T-helper 17 cell (primary cell): ENCODE data around the gene KCND3. TPM values are rescaled to one million over a fixed set of nuclear protein-coding genes. Genes with fewer than 3 reads are reported as not detected.

Experiments
- ATAC-seq: fragments of 150-1000 bp; cut with Tn5 transposase; 2 replicates; pipeline ENCODE4 v1.10.0; 2021; ENCODE audit warnings: mild to moderate bottlenecking, moderate library complexity
- DNase-seq, 3 donors: peaks; one replicate each; pipeline versions ENCODE4 v3.0.0 to v3.0.0-alpha.2; 2020 to 2021
- H3K9me3 ChIP-seq: one replicate; pipeline ENCODE4 v1.7.0; 2013; ENCODE audit warnings: low read length, mild to moderate bottlenecking; ENCODE audit not compliant: control insufficient read depth, poor library complexity, severe bottlenecking
- H3K27ac Mint-ChIP-seq: one replicate; pipeline ENCODE4 v1.8.0; 2022; ENCODE audit warnings: mild to moderate bottlenecking, moderate library complexity, mixed read lengths
- H3K27me3 Mint-ChIP-seq: one replicate; pipeline ENCODE4 v1.8.0; 2022; ENCODE audit warnings: mixed read lengths
- H3K36me3 Mint-ChIP-seq: one replicate; pipeline ENCODE4 v1.8.0; 2022; ENCODE audit warnings: low read depth, mixed read lengths
- H3K4me1 Mint-ChIP-seq: one replicate; pipeline ENCODE4 v1.8.0; 2022; ENCODE audit warnings: mild to moderate bottlenecking, mixed read lengths
- H3K4me3 Mint-ChIP-seq: one replicate; pipeline ENCODE4 v1.8.0; 2022; ENCODE audit warnings: mild to moderate bottlenecking, moderate library complexity, mixed read lengths
- total RNA-seq, 4 donors: library from RNA in 2 of 4; stranded (reverse) in 2 of 4; gene quantifications; one replicate each; pipeline ENCODE4 v1.2.3 and lab custom pipeline; 2022 to 2026

Gene KCND3
- total RNA-seq, 2 donors from 2014 or later, result 0.12 to 2.2 TPM

DNA sequence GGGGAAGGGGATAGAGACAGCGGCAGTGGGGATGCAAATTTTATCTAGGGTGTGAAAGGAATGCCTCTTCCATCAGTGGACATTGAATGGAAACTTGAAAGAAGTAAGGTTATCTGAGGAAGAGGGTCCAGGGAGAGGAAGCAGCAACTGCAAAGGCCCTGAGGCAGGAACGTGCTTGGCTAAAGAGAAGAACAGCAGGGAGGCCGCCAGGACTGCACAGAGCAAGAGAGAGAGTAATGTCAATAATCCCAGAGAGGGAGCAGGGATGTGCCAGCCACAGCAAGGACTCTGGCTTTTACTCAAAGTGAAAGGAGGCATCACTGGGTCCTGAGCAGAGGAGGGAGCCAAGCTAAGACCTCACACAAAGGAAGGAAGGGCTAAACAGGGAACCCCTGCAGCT is 50.9 kb downstream of the KCND3 start:
- ATAC-seq, result no peak
- H3K4me1 Mint-ChIP-seq, result no peaks in the 10 kb centered on the region

DNA sequence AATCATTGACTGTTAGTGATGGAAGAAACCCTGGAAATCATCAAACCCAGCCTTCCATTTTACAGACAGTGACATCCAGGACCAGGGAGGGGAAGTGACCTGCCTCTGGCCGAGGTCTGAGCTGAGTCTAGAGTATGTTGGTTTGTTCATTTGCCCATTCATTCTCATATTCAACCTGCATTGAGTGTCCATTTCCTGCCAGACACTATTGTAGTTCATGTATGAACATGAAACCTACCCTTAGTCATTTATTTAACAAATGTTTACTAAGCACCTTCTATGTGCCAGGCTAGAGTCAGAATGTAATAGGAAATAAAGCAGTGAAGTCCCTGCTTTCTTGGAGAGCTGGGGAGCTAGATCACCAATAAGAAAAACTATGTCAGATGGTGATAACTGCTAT is 51.3 kb downstream of the KCND3 start:
- no peak overlapping the region for H3K27ac Mint-ChIP-seq
- H3K27me3 Mint-ChIP-seq, result peaks cover 52% of the 10 kb centered on the region
- ATAC-seq (no peak), DNase-seq (no peak)
- H3K9me3 ChIP-seq, result no peaks in the 10 kb centered on the region
- no peaks in the 10 kb centered on the region for H3K4me1 Mint-ChIP-seq
- no peak overlapping the region for H3K4me3 Mint-ChIP-seq
- peaks cover 2% of the 10 kb centered on the region for H3K36me3 Mint-ChIP-seq

More for the DNA sequence above, 50.9 kb downstream of the KCND3 start:
- no peak overlapping the region for H3K4me3 Mint-ChIP-seq
- no peak overlapping the region for H3K27ac Mint-ChIP-seq
- peaks cover 2% of the 10 kb centered on the region for H3K36me3 Mint-ChIP-seq
- no peak for DNase-seq
- no peaks in the 10 kb centered on the region for H3K9me3 ChIP-seq
- H3K27me3 Mint-ChIP-seq, result peaks cover 54% of the 10 kb centered on the region

DNA sequence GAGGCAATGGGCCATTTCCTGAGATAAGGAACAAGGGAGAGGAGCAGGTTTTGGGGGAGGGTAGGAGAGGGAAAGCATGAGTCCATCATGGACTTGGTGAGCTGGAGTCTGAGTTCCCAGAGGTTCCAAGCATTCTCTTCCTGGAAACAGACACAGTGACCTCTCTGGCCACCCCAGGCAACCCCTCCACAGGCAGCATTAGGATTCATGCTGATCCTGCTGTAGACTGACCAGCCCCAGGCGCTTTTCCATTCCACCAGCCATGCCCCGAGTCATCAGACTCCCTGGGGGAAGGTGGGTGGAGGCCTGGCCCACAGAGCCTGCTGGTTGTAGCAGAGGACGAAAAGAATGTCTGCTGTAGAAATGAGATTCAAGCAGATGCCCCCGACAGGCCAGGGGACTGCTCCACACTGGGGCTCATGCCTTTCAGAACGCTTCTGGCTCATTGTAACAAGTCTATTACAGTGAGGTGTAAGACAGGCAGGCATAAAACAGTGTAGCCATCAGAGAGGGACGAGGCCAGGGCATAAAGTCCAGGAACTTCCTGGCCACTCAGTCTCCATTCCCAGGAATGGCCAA is 52.2 kb downstream of the KCND3 start:
- no peaks in the 10 kb centered on the region for H3K4me1 Mint-ChIP-seq
- H3K36me3 Mint-ChIP-seq, result no peaks in the 10 kb centered on the region
- DNase-seq (no peak), ATAC-seq (no peak)
- H3K9me3 ChIP-seq, result no peaks in the 10 kb centered on the region
- no peak overlapping the region for H3K27ac Mint-ChIP-seq
- peaks cover 52% of the 10 kb centered on the region for H3K27me3 Mint-ChIP-seq
- H3K4me3 Mint-ChIP-seq, result no peak overlapping the region

DNA sequence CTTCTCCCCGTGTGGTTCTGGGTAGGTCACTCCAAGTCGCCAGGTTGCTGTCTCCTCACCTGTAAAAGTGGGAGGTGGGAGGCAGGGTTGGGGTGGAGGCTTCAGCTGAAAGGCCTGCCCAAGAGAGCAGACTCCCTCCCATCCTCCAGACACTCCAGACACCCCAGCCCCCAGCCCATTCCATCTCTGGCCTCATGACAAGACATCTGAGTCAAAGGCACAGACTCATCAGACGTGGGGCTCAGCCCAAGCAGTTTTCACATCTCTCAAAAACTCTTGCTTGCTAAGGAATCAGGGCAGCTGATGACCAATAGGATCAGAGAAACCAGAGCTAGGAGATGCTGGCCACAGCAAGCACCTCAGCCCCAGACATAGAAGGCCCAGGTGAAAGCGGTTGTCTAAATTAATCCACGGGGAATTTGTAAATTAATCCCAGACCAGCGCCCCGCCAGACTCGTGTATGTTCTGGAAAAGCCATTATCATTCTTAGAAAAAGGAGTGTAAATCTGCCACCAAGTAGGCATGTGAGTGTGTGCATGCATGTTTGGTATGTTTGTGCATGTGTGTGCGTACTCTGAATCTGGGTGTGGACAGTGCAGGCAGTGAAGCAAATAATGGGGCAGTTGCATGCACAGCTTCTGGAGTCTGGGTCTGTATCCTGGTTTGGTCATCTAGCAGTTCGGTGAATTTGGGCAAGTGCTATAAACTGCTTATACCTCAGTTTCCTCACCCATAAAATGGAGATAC is 55.2 kb downstream of the KCND3 start:
- ATAC-seq (no peak), DNase-seq (no peak)
- Mint-ChIP-seq H3K4me3 (no peak overlapping the region), H3K27me3 (peaks cover 50% of the 10 kb centered on the region), H3K4me1 (no peaks in the 10 kb centered on the region), H3K27ac (no peak overlapping the region), H3K36me3 (no peaks in the 10 kb centered on the region)
- H3K9me3 ChIP-seq, result no peaks in the 10 kb centered on the region

DNA sequence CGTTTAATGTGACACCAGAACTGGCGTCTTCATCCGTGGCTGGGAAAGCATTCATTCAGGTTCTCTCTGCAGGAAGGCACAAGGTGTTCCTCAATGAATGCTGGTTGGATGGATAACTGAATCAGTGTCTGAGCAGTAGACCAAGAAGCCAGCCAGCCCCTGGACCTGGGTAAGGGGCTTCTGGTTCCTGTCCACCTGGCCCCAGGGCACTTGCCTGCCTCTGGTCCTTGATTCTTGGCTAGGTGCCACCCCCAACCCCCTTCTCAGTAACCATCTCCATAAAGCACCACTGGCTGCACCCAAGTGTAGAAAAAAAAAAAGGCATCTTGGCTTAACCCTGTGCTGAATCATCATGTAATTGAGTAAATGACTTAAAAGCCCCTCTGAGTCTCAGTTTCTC is 59.1 kb downstream of the KCND3 start:
- DNase-seq (no peak), ATAC-seq (no peak)
- no peaks in the 10 kb centered on the region for H3K9me3 ChIP-seq
- H3K4me1 Mint-ChIP-seq, result peaks cover 2% of the 10 kb centered on the region
- H3K27ac Mint-ChIP-seq, result no peak overlapping the region
- no peak overlapping the region for H3K4me3 Mint-ChIP-seq
- H3K36me3 Mint-ChIP-seq, result no peaks in the 10 kb centered on the region
- peaks cover 54% of the 10 kb centered on the region for H3K27me3 Mint-ChIP-seq

DNA sequence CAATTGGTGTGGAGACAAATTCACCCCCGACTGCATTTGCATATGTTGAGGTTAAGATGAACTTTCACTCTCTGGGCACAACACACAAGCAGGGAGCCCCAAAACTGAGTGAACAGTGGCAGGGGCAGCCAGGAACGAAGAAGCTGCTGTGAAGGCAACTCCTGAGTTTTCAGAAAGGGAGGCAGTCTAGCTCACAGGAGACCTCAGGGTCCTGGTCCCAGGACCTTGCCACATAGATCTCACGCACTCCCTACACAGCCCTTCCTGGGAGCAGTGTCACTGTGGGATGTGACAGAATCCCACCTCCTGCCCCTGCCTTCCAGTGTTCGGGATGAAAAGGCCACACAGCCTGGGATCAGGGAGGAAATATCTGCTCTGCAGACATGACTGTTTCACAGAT is 60.9 kb downstream of the KCND3 start:
- no peak overlapping the region for H3K4me3 Mint-ChIP-seq
- H3K36me3 Mint-ChIP-seq, result no peaks in the 10 kb centered on the region

DNA sequence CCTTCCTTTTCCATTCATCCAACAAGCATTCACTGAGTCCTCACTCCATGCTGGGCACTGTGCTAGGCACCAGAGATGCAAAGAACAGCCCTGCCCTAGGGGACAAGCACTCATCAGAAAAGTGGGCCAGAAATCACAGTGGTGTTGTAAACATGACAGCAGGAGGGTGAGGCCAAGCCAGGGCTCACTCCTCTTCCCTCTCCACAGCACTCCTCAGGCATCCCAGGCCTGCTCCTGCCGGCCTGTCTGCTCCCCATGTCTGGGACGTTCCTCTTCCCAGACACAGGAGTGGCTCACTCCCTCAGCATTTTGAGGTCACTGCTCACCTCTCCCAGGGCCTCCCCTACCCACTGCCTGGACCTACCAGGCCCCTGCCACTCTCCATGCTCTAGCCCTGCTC is 61.8 kb downstream of the KCND3 start:
- Mint-ChIP-seq H3K27me3 (peaks cover 36% of the 10 kb centered on the region), H3K36me3 (no peaks in the 10 kb centered on the region), H3K27ac (no peak overlapping the region), H3K4me3 (no peak overlapping the region), H3K4me1 (peaks cover 2% of the 10 kb centered on the region)
- DNase-seq, result no peak
- no peaks in the 10 kb centered on the region for H3K9me3 ChIP-seq
- no peak for ATAC-seq

More for the DNA sequence above, 60.9 kb downstream of the KCND3 start:
- Mint-ChIP-seq H3K27ac (no peak overlapping the region), H3K27me3 (peaks cover 43% of the 10 kb centered on the region), H3K4me1 (peaks cover 2% of the 10 kb centered on the region)
- no peaks in the 10 kb centered on the region for H3K9me3 ChIP-seq
- DNase-seq (no peak), ATAC-seq (no peak)

DNA sequence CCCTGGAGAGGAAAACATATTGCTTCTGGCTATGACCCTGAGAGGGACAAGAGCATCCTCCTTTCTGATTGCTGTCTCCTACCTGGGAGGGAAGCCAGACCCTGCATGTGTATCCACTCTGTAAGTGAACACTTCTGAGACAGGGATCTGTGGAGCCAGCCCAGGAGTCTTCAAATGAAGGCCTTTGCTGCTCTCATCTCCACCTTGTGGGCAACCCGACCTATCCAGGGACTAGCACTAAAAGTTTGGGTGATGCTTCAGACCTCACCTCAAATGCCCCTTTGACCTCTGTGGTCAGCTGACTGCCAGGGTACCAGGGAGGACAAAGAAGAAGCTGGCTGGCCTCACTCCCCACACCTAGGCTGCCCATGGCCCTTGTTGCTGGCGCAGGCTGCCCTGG is 64.7 kb downstream of the KCND3 start:
- Mint-ChIP-seq H3K4me3 (no peak overlapping the region), H3K27ac (no peak overlapping the region), H3K4me1 (peaks cover 2% of the 10 kb centered on the region), H3K27me3 (peaks cover 44% of the 10 kb centered on the region), H3K36me3 (peaks cover 3% of the 10 kb centered on the region)
- no peak for ATAC-seq
- DNase-seq, result no peak
- no peaks in the 10 kb centered on the region for H3K9me3 ChIP-seq

DNA sequence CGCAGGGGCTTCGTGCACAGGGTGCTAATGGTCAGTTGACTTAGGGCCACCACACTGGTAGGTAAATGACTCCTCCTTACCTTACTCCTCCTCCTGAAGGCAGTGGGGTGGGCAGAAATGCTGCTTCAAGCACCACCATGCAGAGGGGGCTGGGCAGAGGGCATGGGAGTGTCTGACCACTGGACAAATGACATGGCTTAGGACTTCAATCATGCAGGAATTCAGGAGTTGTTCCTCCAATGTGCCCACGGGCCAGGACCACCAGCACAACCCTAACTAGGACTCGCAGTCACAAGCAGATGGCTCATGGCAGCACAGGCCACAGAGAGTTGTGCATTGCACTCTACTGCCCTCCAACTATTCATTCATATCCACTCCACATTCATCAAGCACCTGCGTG is 65.7 kb downstream of the KCND3 start:
- no peak for DNase-seq
- Mint-ChIP-seq H3K36me3 (peaks cover 3% of the 10 kb centered on the region), H3K4me1 (peaks cover 2% of the 10 kb centered on the region), H3K27ac (no peak overlapping the region), H3K27me3 (peaks cover 48% of the 10 kb centered on the region), H3K4me3 (no peak overlapping the region)
- ATAC-seq, result no peak
- no peaks in the 10 kb centered on the region for H3K9me3 ChIP-seq

DNA sequence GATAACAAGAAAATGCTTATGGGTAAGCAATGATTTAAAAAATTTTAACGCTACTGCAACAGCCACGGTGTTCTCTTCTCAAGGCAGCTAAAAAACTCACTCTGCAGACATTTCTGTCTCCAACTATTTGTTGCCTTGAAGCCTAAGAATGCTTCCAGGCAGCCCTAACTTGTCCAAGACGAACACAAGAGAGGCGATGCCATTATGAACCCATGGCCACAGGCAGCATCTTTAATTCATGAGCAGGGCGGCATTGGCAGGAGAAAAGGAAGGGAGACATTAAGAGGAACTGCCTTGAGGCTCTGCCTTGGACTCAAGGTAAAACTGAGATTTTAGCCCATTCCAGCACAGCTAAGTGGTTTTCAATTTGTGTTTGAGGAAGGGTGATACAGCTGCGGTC is 67.5 kb downstream of the KCND3 start:
- peaks cover 56% of the 10 kb centered on the region for H3K27me3 Mint-ChIP-seq
- H3K4me1 Mint-ChIP-seq, result no peaks in the 10 kb centered on the region
- H3K27ac Mint-ChIP-seq, result no peak overlapping the region

DNA sequence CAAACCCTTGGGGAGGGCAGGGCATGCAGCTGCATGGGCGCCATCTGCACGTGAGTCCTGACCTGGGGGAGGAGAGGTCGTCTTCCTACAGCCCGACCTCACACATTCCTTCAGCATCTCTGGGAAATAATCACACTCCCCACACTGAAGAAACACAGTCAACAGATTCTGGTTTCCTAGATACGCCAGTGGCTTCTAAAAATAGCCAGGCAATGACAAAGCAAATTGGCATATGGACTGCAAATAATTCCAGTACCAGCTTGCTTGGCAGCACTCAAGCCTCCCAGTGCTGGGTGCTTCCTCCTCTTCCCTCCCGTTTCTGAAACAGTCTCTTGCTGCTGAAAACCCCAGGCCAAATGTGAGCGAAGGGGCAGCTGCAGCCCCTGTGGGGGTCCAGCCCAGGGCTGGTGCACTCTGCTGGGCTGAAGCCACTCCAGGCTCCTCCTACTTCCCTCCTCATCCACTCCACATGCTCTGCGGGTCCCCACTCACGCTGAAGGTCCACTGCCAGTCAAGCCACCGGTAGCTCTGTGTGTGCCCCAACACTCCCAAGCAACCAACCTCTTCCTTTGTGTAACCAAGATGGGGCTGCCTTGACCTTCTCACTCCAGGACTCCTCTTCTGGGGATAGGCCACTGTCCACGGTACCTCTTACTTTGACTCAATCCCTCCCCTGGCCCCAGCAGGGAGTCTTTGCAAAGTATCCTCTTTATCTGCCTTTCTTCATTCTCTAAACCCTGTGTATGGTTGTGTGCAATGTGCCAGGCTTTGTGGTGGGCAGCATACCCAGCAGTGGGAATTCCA is 69.0 kb downstream of the KCND3 start:
- Mint-ChIP-seq H3K27ac (no peak overlapping the region), H3K4me3 (no peak overlapping the region), H3K27me3 (peaks cover 56% of the 10 kb centered on the region), H3K36me3 (peaks cover 3% of the 10 kb centered on the region), H3K4me1 (no peaks in the 10 kb centered on the region)
- no peaks in the 10 kb centered on the region for H3K9me3 ChIP-seq
- ATAC-seq, result no peak
- no peak for DNase-seq

More for the DNA sequence above, 67.5 kb downstream of the KCND3 start:
- no peak for ATAC-seq
- DNase-seq, result no peak
- H3K36me3 Mint-ChIP-seq, result peaks cover 3% of the 10 kb centered on the region
- H3K4me3 Mint-ChIP-seq, result no peak overlapping the region
- H3K9me3 ChIP-seq, result no peaks in the 10 kb centered on the region

DNA sequence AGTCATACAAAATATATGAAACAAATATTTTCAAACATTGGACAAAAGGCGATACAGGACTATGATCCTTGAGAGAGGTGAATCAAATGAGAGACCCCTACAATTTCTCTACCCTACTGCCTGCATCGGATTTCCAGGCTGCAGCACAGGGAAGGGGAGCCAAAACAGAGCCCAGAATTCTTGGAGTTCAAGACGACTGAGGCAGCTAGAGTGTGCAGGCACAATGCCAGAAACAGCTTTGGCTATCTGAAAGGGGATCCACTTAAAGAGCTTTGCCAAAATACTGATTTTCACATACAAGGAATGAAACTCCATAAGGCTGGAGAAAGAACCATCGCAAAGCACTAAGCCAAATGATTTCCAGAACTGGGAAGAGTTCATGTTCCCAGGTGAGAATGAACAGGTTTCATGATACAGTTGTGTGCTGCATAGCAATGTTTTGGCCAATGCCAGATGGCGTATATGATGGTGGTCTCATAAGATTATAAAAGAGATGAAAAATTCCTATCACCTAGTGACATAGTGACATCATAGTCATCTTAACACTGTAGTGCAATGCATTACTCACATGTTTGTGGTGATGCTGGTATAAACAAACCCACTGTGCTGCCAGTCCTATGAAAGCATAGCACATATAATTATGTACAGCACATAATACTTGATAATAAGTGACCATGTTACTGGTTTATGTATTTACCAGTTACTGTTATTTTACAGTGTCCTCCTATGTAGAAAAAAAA is 77.5 kb downstream of the KCND3 start:
- H3K27me3 Mint-ChIP-seq, result peaks cover 50% of the 10 kb centered on the region
- H3K4me3 Mint-ChIP-seq, result no peak overlapping the region
- DNase-seq, result no peak
- H3K36me3 Mint-ChIP-seq, result no peaks in the 10 kb centered on the region
- ATAC-seq, result no peak
- no peaks in the 10 kb centered on the region for H3K4me1 Mint-ChIP-seq
- no peak overlapping the region for H3K27ac Mint-ChIP-seq
- no peaks in the 10 kb centered on the region for H3K9me3 ChIP-seq

DNA sequence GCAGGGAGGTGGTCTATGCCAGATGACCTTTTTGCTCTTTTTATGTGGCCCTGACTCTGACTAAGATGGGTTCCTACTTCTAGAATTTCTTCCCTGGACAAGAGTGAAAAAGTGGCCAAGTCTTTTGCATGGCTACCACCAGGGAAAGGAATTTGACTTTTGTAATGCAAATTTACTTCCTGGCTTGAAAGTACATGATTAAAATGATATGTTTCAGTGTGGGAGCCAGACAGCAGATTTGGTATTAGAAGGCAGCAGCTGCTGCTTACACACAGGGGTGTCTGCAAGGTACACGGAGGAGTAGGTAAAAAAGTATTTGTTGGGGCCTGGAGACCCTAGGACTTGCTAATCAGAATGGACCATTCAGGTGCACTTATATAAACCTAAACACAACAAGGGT is 78.4 kb downstream of the KCND3 start:
- no peak overlapping the region for H3K27ac Mint-ChIP-seq
- ATAC-seq (no peak), DNase-seq (no peak)
- no peak overlapping the region for H3K4me3 Mint-ChIP-seq
- no peaks in the 10 kb centered on the region for H3K4me1 Mint-ChIP-seq
- no peaks in the 10 kb centered on the region for H3K36me3 Mint-ChIP-seq
- no peaks in the 10 kb centered on the region for H3K9me3 ChIP-seq
- H3K27me3 Mint-ChIP-seq, result peaks cover 59% of the 10 kb centered on the region
